ENCODE data around the gene ADAM10.
"Not testable (repeated sequence)": the region's sequence is repeated elsewhere in the genome, so short reads cannot be mapped to it uniquely, and the experiment has no call there.

The ADAM10 gene, protein sequence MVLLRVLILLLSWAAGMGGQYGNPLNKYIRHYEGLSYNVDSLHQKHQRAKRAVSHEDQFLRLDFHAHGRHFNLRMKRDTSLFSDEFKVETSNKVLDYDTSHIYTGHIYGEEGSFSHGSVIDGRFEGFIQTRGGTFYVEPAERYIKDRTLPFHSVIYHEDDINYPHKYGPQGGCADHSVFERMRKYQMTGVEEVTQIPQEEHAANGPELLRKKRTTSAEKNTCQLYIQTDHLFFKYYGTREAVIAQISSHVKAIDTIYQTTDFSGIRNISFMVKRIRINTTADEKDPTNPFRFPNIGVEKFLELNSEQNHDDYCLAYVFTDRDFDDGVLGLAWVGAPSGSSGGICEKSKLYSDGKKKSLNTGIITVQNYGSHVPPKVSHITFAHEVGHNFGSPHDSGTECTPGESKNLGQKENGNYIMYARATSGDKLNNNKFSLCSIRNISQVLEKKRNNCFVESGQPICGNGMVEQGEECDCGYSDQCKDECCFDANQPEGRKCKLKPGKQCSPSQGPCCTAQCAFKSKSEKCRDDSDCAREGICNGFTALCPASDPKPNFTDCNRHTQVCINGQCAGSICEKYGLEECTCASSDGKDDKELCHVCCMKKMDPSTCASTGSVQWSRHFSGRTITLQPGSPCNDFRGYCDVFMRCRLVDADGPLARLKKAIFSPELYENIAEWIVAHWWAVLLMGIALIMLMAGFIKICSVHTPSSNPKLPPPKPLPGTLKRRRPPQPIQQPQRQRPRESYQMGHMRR

DNA sequence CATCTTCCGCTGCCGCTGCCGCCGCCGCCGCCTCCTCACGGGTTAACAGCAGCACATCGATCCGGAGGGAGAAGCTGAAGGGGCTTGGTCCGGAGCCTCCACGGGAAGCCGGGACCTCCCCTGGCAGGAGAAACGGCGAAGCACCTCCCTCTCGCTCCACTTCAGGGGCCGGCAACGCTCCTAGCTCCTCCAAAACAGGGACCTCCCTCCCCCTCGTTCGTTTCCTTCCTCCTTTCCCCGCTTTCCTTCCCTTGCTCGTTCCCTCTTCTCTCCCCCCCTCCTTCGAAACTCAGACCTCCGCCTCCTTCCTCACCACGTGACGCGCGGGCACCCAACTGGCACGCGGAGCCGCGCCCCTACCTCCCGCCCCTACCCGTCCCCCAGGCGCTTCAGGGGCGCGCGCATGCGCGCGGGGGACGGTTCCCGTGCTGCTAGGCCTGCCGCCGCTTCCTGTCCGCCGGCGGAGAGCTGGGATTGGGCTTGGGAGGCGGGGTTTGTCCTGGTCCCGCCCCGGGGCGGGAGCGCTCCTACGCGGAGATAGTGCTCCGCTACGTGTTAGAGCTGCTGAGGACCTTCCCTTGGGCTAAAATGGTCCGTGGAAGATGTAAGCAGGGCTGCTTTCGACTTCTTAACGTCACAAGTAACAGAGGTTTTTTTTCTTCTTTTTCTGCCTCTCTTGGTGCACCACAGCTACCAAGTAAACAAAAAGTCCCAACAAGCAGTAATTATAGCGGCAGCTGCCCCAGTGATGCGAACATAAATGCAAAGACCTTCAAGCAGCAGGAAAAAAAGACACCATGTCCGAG is at the start of gene ADAM10:
Gene ADAM10, minus strand, starts transcription at position 176 of the 806 bp plus-strand sequence. Its CDS starts 173 bp downstream, at position 3.
- DNase-seq, result peak; percentile 98 to 99

DNA sequence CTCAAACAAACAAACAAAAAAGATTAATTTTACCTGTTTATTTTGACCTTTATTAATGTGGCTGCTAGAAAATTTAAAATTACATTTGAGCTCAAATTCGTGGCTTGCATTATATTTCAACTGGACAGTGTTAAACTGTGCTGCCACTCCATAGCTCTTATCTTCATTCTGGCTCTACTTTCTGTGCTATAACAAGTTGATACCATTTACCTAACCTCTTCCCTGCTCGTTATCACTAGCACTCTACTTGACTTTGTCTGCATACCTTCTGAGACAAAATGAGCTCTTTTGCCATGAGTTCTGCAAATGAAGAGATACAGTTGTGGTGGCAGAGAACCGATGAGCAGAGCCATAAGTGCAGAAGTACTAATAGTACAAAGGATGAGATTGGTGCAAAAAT is 48.0 kb upstream of the ADAM10 start:
- DNase-seq, result no peak

DNA sequence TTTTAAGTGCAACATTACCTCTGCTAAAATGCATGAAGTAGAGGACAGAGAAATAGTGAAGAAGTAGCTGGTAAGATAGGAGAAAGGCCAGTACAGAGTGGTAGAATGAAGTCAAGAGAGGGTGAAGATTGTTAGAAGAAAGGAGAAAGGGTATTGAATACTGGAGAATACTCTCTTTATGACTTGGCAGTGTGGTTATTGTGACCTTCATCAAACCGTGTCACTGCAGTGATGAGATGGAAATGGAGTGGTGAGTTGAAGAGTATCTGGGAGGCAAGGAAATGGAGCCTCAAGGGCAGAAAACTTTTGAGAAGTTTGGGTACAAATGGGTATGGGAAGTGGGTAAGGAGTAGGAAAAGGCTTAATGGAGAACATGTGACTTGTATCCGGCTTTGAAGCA is 46.3 kb upstream of the ADAM10 start:
- DNase-seq, result no peak

DNA sequence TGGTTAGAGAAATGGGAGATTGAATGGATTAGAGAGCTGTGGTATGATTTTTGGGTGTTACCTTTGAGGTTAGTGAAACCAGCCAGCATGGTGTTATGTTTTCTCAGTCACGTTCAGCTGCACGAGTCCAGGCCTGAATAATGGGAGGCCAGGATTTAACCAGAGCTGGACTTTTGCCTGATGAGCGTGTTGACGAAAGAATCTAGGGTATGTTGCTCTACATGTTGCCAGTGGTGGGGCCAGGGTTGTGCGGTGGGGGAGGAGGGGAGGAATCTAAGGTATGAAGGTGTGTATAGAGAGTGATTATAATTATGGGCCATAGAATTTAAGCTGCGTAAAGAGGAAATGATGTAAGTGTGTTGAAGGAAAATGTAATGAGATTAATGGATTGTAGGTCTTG is 44.4 kb upstream of the ADAM10 start:
- no peak for DNase-seq

DNA sequence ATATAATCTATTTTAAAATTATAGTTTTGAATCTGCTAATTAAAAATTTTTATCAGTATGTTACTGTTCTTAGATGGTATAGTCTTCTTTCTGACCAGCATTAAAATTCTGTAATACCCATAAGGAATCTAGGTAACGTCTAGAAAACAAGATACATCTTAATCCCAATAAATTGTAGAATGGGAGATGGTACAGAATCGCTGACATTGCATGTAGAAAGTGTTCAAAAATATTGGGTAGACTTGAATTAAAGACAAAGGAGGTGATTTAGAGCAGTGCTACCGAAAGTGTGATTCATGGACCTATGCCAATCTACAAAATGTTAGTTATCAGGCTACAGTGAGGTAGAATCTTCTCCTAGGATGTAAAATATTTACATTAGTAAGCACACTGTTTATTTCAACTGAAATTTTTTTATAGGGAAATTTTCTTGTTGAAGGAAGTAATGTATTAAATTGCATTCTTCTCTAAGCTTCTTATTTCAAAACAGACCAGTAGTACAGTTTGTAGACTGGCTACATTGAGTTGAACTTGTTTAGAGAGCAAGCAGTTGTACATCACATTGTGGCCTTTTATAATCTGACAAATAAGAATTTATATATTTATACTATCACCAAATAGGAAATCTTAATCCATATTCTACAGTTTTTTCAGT is 38.7 kb upstream of the ADAM10 start:
- DNase-seq, result no peak

DNA sequence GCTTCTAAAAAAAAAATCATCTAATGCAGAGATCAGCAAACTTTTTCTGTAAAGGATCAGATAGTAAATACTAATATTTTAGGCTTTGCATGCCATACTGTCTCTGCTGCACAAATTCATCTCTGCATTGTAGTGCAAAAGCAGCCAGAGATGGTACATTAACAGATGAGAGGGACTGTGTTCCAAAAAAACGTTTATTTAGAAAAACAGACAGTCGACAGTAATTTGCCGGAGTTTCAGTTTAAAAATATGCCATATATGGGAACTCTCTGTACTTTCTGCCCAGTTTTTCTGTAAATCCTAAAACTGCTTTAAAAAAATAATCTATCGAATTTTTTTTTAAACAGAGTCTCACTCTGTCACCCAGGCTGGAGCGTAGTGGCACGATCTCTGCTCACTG is 35.8 kb upstream of the ADAM10 start:
- no peak for DNase-seq

DNA sequence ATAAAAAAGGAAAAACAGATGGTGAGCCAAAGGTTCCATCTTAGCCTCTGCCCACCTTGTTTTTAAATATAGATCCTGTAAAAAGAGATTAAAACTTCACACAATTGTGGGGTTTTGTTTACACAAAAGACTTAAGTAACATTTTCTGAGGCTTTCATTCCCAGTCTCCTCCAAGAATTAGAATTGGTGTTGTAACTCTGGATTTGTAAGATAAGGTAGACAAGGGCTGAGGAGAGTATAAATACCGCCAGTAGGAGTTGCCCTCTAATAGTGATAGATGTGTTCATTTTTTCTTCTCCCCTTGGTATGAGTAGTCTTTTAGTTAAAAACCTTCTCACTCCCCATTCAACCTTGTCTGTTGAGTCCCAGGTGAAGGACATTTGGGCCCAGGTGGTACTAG is 30.0 kb upstream of the ADAM10 start:
- no peak for DNase-seq

DNA sequence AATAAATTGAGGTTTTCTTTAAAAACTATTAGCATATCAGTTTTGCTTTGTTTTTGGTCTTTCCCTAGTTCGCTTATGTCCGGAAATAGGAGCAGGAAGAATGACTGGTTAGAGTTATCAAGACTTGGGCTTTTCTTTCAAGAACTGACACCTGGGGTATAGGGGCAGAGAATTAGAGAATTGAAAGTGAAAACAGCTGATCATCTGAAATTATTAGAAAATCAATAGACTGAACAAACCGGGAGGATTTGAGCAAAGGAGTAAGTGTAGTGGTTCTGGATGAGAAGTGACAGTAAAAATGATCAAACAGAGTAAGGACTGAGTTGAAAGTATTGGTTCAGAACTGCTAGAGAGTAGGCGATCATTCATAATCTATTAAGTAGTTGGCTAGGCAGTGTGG is 27.6 kb upstream of the ADAM10 start:
- DNase-seq, result no peak

DNA sequence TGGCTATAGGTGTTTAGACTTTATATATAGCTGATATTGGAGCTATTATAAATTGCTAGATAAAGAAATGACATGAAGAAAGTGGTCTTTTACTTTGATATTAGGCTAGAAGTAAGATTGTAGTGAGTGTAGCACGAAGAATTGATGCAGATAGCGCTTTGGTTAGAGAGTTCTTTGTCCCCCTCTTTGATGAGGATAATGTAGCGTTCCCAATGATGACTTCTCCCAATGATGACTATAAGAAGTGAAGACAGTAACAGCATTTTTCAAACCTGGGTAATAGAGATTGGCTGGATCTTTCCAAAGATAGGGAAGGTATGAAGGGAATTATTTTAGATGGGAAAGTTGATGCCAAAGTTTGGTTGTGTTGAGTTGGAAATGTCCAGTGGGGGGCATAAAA is 25.9 kb upstream of the ADAM10 start:
- DNase-seq, result no peak

DNA sequence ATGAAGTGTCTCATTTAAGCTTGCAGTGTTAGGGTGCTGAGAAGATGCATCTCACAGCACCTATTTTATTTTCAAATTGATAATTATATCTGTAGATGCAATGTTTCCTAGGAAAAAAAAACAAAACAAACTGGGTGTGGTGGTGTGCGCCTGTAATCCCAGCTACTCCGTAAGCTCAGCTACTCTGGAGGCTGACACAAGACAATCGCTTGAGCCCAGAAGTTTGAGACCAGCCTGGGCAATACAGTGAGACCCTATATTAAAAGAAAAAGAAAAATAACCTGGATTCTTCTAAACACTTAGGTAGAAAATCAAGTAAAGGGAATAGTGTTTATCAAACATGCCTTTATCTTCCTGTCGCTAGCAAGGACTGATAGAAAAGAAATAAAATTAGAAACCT is 23.5 kb upstream of the ADAM10 start:
- DNase-seq, result no peak

DNA sequence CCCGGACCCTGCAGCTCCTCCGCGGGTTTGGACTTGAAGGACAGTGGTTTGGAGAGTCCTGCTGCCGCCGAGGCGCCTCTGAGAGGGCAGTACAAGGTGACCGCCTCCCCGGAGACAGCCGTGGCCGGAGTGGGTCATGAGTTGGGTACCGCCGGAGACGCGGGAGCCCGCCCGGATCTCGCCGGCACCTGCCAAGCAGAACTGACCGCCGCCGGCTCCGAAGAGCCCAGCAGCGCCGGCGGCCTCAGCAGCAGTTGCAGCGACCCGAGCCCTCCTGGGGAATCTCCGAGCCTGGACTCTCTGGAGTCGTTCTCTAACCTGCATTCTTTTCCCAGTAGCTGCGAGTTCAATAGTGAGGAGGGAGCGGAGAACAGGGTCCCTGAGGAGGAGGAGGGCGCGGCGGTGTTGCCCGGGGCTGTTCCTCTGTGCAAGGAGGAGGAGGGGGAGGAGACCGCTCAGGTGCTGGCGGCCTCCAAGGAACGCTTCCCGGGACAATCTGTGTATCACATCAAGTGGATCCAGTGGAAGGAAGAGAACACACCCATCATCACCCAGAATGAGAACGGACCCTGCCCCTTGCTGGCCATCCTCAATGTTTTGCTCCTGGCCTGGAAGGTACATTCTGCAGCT is 22.2 kb upstream of the ADAM10 start:
- peak in 1 of 2 donors; percentile 3 for DNase-seq

DNA sequence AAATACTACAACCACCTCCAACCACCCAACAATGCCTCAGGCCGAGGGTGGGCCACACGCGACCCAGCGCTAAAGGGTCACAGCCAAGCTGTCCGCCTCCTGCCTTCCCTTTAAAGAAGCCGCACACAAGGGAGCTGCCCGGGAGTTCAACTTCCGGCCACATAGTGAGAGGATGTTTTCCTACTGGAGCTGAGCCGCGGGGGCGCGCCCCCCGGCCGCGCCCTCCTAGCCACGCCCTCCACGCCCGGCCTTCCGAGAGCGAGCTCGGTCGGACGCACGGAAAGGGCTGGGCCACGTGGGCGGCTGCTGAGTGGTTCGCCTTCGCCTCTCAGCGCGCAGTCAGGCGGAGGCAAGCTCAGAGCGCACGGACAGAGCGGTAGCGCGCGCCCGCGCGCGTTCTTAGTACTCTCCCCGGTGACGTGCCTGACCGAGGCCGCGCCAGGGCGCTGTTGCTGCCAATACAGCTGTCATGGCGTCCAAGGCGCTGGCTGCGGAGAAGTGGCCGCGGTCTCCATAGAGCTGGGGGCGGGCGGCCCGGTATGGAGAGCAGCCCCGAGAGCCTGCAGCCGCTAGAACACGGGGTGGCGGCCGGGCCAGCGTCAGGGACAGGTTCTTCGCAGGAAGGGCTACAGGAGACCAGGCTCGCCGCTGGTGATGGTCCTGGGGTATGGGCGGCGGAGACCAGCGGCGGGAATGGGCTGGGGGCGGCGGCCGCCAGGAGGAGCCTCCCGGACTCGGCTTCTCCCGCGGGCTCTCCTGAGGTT is 21.5 kb upstream of the ADAM10 start, which contains the start of gene MINDY2:
Gene MINDY2, plus strand, starts transcription at position 446 of the 764 bp plus-strand sequence. Its CDS starts 94 bp downstream, at position 540.
- peak; percentile 92 to 94 for DNase-seq

DNA sequence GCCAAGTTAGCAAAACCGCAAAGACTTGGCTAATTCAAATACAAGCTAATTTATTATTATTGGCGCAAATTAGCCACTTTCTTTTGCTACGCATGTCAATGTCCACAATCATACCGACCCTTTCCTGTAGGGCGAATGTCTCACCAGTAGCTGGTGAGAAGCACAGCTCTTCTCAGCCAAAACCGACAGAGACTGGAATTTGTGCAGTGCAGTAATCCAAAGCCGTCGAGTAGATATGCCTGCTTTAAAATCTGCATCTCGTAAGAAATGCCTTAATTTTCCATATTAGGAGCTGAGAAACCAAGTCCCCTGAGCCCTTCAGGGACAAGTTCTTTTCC is 21.0 kb upstream of the ADAM10 start:
- peak; percentile 24 to 49 for DNase-seq

DNA sequence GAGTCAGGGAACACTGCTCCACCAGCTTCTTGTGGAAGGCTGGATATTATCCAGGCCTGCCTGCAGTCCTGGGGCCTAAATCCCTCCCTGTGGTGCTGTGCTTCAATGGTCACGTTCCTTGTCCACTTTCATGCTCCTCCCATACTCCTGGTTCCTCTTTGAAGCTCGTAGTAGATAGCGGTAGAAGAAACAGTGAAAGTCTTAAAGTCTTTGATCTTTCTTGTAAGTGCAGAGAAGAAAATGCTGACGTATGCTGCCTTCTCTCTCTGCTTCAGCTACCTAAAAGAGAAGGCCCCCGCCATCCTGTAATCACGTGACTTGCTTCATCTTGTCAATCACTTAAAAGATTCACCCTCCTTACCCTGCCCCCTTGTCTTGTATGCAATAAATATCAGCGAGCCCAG is 19.1 kb upstream of the ADAM10 start:
- not testable (repeated sequence) for DNase-seq

DNA sequence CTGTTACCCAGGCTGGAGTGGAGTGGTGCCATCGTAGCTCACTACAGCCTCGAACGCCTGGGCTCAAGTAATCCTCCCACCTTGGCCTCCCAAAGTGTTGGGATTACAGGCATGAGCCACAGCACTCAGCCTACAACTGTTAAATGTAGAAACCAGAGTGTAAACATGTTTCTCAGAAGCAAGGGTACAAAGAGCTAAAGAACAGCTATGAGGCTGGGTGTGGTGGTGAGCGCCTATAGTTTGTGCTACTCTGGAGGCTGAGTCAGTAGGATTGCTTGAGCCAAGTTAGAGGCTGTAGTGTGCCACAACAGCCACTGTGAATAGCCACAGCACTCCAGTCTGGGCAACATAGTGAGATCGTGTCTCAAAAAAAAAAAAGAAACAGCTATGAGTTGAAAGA is 16.8 kb upstream of the ADAM10 start:
- no peak for DNase-seq

DNA sequence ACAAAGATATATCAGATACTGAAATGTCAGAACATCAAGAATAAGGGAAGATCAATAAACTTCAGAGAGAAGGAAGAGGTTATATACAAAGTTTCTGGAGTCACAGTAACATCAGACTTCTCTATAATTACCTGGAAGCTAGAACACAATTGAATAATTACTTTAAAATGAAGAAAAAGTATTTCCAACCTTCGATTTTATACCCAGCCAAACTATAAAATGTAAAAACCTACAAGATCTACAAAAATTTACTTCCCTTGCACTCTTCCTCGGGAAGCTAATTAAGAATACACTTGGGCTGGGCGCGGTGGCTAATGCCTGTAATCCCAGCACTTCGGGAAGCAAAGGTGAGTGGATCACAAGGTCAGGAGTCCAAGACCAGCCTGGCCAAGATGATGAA is 15.0 kb upstream of the ADAM10 start:
- DNase-seq, result no peak

DNA sequence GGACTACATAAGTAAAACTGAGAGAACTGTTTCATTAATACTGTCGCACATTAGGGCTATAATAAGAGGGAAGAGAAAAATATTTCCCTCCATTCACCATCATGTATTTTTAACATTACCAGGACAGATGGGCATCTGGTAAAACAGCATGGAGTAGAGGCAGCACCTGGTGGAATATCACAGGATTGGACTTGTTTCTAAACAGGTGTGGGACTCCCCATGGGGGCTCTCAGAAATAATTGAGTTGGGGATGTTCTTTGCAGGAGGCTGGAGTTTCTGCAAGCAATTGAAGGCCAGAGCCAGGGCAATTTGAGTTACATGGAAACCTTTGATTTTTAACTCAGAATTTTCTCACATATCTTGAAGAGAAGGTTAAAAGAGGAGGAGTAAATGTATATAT is 13.2 kb upstream of the ADAM10 start:
- no peak for DNase-seq

DNA sequence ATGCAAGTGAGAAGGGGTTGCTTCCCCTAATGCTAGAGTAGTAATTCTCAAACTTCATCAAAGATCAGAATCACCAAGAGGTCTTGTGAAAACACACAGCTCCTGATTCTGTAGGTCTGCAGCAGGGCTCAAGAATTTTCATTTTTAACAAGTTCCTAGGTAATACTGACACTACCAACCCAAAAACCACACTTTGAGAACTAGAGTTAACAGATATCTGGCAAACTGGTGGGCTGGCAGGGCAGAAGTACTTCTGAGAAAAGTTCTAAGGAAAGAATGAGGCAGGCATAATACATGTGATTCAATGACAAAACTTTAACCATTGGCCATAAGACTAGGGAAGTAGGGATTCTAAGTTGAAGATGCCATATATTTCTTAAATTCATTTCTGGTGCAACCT is 12.8 kb upstream of the ADAM10 start:
- DNase-seq, result no peak

DNA sequence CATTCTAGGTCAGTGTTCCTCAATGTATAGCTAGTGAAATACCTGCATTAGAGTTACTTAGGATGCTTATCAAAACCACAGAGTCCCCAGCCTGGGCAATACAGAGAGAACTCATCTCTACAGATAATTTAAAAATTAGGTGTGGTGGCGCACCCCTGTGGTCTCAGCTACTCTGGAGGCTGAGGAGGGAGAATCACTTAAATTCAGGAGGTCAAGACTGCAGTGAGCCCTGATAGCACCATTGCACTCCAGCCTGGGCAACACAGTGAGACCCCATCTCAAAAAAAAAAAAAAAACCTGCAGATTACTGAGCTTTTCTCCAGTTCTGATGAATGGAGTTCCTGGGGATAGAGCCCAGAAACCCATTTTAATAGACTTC is 11.5 kb upstream of the ADAM10 start:
- peak; percentile 23 to 42 for DNase-seq

DNA sequence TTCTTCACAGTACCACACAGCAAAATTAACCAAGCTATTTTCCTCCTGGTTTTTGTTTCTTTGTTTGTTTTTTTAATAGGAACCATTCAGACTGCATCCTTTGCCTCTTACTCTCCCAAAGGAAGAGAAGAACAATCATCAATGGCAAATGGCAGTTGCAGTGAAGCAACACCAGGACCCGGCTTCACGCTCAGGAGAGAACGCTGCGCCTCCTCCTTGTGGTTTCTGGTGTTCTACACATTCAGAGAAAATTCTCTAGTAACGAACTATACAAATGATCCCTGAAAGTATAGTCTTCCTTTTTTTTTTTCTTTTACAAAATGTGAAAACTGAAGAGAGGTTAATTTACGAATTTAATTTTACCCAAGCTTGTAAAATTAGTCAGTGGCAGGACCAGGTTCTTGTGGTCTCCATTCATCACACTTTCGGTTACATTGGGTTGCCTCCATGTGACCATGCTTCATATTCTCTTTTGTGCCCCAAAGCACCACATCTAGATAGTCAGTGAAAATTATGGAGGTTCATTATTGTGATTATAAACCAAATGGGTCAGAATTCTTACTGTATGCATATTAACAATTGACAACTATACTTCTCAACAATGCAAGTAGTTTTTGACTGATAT is 11.0 kb upstream of the ADAM10 start:
- DNase-seq, result no peak

DNA sequence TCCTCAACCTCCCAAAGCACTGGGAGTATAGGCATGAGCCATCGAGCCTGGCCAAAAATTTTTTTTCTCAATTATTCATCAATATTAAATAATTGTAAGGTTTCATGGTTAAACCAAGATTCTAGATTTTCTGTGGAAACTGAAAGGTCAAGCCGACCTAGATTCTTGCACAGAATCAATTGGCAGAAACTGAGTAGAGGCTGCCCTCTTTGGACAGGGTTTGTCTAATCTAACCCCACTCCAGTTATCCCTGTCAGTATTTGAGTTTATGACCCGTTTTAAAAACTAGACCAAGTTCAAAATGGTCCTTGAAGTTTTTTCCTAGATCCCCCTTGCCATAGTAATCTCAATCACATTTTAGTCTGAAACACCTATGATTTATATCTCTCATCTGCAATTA is 8.6 kb upstream of the ADAM10 start:
- peak in 1 of 2 donors; percentile 17 for DNase-seq
